ENCODE data around the gene PSMB7.

- no peak for TF ChIP-seq CTCF (IDR thresholded peaks at IDR 0.05)
- TF ChIP-seq POLR2A (IDR thresholded peaks at IDR 0.05), result no peak
Observed at GRCh38 chr9:124454296-124454695, 39.1 kb upstream of the PSMB7 start.
